ENCODE measurements around the gene STOML2.
A peak's percentile ranks its signal among the peaks of the same experiment; 100 is the strongest.
"Not testable (repeated sequence)": the region's sequence is repeated elsewhere in the genome, so short reads cannot be mapped to it uniquely, and the experiment has no call there.

The STOML2 gene

GRCh38 chr9:35102769-35103659 is at the start of gene STOML2:
Gene STOML2 (minus strand): TSS chr9:35103131. CDS start chr9:35103094, 37 bp downstream.
- peak; percentile 94 for DNase-seq

DNA sequence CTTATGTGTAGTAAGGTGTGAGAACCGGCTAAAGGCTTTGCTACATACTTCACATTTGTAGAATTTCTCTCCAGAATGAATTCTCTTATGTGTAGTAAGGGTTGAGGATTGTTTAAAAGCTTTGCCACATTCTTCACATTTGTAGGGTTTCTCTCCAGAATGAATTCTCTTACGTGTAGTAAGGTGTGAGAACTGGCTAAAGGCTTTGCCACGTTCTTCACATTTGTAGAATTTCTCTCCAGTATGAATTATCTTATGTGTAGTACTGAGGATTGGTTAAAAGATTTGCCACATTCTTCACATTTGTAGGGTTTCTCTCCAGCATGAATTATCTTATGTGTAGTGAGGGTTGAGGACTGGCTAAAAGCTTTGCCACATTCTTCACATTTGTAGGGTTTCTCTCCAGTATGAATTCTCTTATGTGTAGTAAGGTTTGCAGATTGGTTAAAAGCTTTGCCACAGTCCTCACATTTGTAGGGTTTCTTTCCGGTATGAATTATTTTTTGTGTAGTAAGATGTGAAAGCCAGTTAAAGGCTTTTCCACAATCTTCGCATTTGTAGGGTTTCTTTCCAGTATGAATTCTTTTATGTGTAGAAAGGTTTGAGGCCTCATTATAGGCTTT is 45.1 kb upstream of the STOML2 start:
- not testable (repeated sequence) for DNase-seq

- no peak for DNase-seq
Observed at GRCh38 chr9:35142037-35142436, 39.1 kb upstream of the STOML2 start.

- no peak for DNase-seq
Observed at GRCh38 chr9:35140093-35140492, 37.2 kb upstream of the STOML2 start.

DNA sequence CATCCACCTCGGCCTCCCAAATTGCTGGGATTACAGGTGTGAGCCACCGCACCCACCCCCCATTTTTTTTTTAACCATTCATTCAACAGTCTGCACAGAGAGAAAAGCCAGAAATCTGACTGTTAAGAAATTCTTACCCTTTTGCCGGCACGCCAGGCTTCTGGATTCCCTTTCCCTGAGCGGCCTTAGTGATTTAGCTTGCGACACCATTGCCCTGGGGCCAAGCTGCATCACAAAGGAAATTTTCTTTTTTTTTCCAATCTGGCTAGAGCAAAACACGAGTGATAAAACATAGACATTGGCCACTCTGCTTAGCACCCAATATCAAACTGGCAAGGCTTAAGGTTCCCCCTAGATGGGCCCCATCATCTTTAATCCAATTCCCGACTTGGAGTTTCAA is 33.9 kb upstream of the STOML2 start:
- no peak for DNase-seq

DNA sequence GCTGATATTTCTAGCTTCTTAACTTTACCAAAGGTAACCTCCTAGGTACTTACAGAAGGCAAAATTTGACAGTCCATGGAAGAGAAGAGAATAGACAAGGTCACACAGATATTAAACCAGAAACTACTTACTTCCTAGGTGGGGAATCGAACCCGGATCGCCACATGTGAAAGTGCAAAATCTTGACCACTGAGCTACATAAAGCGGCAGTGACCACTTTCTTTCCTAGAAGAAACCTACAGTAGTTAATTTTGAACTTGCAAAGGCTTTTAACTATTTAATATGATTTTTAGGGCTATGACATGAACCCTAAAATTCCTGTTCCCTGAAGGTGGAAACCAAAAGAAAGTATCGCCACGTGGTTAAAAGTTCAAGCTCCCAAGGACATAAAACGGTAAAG is 33.1 kb upstream of the STOML2 start:
- DNase-seq: no peak

DNA sequence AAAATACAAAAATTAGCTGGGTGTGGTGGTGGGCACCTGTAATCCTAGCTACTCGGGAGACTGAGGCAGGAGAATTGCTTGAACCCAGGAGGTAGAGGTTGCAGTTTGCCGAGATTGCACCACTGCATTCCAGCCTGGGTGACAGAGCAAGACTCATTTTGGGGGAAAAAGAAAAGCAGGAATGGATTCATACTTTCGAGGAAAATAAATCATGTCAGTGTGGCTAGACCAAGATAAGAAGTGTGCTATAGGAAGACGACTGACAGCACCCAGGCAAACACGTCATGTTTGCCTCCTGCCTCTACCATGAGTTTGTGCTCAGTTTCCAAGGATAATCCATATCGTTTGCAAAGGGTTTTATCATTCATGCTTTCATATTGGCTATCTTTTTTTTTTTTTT is 32.0 kb upstream of the STOML2 start:
- DNase-seq: no peak

GRCh38 chr9:35116898-35117551 is 14.1 kb upstream of the STOML2 start:
- DNase-seq: peak; percentile 88

DNA sequence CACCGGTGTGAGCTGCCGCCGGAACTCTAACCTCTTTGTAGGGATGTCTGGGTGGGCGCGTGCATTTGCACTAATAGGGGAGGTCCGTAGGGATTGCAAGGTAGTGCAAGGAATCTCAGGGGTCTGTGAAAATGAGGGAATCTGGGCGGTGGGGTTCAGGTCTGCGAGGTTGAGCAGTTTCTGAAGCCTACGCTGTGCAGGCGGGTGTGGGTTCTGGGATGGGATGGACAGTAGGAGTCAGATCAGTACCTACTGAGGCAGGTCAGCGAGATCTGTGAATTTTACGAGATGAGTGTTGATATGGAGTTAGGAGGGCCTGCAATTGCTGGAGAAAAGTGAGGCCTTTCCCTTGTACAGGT is 13.6 kb upstream of the STOML2 start:
- DNase-seq: no peak

DNA sequence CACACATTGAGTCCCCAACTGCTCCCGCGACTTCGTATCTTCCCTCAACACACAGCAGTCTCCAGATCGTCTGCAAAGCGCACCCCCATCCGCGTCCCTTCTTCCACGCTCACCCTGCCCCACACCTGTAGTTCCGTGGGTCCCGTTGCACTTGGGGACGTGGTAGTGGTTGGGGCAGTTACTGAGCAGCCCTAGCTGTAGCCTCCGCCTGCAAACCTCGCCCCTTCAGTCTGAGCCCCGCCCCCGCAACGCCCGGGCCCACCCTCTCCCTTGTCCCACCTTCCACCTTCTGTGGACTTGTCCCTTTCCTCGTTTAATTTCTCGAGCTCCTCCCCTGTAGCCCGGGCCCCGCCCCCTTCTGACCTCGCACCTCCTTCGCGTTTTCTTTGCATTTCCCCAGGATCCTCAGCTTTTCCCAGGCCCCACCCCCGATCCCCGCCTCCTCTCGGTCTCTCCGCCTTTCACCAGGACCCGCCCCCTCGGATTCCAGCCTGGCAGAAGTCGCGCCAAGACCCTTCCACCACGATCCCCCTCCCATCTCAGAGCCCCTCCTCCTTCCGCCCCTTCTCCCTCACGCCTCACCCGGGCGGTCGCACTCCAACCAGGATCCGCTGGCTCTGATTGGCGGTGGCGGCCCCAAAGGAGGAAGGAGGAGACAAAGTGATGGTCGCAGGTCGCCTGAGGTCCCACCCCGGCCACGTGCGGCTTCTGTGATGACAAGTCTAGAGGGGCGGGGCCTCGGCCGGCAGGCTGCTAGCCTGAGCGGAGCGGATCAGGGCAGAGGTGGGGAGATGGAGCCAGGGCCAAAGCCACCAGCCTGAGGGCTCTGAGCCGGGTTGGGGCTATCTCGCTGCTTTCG is 13.0 kb upstream of the STOML2 start, which contains the start of gene ATOSB:
Gene ATOSB, minus strand, starts transcription at position 183 of the 859 bp plus-strand sequence. CDS start 7,588 bp downstream, outside the sequence.
- DNase-seq: peak; percentile 94

DNA sequence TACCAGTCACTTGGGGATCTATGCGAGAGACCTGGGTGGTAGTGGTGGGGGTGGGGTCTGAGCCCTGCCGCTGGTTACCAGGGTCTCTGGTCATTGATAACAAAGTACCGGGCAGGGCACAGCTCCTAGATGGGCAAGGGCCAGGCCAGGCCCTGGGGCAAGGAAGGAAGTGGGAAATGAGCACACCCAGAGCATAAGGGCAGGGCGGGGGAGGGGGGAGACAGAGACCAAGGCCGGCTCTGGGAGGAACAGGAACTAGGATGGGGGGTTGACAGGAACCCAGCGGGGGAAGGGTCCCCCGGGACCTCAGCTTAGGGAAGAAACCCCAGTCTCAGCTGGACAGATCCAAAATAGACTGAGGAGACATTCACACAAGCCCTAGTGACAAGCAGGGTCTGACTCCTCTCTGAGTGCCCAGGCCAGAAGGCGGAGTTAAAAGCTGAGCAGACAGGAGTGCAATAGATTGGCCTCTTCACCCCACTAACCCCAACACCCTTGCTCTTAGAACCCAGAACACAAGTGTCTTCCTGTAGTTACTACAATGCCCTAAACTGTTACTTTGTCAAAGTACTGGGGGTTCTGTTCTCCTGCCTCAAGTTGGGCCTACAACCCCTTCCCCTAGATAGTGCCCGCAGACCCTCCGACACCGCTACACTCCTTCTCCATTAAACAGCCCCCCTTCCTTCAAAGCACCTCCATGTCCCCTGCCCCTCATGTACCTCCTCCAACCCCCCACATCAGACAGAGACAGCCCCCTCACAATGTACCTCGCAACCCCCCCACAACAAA is 12.1 kb upstream of the STOML2 start:
- DNase-seq: peak; percentile 51

DNA sequence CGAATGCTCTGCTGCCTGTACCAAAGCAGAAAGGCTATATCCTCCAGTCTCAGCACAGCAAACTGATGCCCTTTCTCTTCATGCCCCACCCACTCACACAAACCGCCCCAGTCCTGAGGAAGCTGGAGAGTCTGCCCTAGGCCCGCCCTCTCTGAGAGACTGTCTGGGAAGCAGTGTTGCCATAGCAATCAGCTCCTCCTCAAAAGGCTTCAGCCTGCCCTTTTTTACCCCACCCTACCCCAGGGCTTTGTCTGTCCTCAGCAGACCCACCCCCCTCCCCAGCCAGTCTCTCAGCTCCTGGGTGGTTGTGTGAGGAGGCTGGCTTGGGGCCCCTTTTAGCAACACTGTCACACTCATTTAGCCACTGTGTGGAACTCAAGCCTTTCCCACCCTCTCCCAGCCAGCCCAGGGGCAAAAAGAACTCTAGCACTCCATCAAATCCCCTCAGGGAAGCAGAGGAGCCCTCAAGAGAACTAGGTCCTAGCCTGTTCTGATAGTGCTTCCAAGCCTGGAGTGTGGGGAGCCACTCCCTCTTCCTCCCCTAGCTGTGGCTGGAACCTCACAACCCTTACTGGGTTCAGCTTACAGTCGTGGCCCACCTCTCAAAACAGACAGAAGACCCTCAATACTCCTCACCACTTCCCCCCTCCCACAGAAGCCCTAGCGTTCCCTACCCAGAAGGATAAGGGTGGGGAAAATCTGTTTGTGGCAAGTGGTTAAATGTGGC is 11.3 kb upstream of the STOML2 start:
- peak; percentile 88 for DNase-seq

- DNase-seq: peak; percentile 67
Observed at GRCh38 chr9:35112257-35113020, 9.5 kb upstream of the STOML2 start.

GRCh38 chr9:35111001-35111933 is 8.3 kb upstream of the STOML2 start:
- DNase-seq: peak; percentile 98

GRCh38 chr9:35110327-35110761 is 7.4 kb upstream of the STOML2 start:
- DNase-seq: no peak

- DNase-seq: no peak
Observed at GRCh38 chr9:35108946-35109575, 6.1 kb upstream of the STOML2 start.

- DNase-seq: no peak
Observed at GRCh38 chr9:35108461-35108860, 5.5 kb upstream of the STOML2 start.

Data from CD4-positive, alpha-beta T cell treated with Interferon gamma for 1 hour (primary cell).